Activated CD8-positive, alpha-beta memory T cell treated with anti-CD3 and anti-CD28 coated beads for 24 hours (primary cell): ENCODE data around the gene APBB2.
"Not testable (repeated sequence)": the region's sequence is repeated elsewhere in the genome, so short reads cannot be mapped to it uniquely, and the experiment has no call there.

Source experiments
- DNase-seq: peaks from one replicate; pipeline ENCODE4 v3.0.0-alpha.2; 2020

Gene APBB2

DNA sequence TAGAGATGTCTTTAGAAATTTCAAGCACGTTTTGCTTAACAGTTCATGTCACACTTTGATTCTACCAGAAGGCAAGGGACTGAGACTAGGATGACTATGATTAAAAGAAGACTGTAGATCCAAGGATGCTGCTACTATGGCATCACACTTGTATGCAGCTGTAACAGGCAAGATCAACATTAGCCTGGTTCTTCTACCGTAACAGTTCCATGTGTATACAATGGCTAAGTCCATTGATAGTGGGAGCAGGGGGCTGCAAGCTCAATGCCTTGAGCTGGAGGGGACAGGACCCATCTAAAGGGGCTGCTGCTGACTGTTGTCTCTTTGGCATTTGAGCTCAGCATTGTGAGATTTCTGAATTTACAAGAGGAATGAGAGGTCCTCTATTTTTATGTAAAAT is 212.0 kb downstream of the APBB2 start:
- DNase-seq = no peak

DNA sequence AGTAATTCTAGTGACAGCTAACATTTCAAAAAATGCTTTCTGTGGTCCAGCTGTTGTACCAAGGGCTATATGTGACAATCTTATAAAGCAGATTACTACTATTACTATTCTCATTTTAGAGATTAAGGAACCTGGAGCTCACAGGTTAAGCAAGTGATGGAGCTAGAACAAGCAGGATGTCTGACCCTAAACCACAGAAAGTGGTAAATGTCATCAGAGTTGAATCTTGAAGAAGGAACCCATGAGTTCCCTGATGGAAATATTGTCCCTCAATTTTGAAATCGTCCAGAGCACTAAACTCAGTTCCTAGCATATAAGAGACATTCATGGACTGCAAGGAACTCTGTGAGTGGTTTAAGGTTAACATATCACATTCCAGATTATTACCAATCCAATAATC is 214.0 kb downstream of the APBB2 start:
- no peak for DNase-seq

DNA sequence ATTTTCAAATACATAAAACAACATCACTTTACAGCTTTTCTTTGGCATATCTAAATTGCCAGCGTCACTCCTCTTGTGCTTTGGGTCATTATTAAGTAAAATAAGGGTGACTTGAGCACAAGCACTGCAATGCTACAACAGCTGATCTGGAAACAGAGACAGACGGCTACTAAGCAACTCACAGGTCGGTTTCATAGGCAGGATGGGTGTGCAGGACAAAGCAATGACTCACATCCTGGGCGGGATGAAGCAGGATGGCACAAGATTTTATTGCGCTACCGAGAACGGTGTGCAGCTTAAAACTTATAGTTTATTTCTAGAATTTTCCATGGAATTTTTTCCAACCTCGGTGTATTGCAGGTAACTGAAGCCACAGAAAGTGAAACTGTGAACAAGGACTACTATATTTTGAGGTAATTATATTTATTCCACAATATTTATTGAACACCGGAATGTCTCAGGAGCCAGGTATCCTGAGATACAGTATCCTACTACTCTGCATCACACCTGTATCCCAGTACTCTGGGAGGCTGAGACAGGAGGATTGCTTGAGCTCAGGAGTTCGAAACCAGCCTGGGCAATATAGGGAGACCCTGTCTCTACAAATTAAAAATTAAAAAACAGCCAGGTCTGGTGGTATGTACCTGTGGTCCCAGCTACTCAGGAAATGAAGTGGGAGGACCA is 215.5 kb downstream of the APBB2 start:
- no peak for DNase-seq

DNA sequence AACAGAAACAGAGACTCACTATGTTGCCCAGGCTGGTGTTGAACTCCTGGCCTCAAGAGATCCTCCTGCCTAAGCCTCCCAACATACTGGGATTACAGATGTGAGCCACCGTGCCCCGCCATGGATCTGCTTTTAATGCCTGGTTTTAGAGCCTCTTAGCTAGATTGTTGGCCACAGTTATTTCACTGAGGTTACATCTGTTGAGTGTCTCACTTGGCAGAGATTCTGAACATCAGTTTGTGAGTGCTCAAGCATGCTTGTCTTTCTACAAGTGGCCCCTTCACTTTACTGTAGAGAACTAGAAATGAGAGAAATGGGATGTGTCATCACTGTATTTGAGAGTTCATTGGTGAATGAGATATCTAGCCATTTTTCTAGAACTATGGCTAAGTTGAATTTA is 218.5 kb downstream of the APBB2 start:
- DNase-seq = no peak

DNA sequence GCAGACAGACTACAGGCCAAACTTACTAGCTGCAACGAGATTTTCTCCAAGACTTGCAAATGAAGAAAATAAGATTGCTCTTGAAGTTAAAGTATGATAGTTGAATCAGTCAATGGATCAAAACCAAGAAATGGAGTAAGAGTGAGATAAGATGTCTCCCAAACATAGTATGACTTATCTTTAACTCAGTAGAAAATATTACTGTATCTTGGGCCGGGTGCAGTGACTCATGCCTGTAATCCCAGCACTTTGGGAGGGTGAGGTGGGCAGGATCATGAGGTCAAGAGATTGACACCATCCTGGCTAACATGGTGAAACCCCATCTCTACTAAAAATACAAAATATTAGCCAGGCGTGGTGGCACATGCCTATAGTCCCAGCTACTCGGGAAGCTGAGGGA is 220.0 kb downstream of the APBB2 start:
- DNase-seq = not testable (repeated sequence)

DNA sequence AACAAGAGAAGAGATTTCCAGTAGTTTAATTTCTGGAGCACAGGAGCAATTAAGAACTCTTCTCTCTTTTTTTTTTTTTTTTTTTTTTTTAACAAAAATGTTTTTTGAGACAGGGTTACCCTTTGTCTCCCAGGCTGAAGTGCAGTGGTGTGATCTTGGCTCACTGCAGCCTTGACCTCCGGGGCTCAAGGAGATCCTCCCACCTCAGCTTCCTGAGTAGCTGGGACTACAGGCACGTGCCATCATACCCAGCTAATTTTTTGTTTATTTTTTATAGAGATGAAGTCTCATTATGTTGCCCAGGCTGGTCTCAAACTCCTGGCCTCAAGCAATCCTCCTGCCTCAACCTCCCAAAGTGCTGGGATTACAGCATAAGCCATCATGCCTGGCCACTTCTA is 221.0 kb downstream of the APBB2 start:
- DNase-seq = not testable (repeated sequence)

DNA sequence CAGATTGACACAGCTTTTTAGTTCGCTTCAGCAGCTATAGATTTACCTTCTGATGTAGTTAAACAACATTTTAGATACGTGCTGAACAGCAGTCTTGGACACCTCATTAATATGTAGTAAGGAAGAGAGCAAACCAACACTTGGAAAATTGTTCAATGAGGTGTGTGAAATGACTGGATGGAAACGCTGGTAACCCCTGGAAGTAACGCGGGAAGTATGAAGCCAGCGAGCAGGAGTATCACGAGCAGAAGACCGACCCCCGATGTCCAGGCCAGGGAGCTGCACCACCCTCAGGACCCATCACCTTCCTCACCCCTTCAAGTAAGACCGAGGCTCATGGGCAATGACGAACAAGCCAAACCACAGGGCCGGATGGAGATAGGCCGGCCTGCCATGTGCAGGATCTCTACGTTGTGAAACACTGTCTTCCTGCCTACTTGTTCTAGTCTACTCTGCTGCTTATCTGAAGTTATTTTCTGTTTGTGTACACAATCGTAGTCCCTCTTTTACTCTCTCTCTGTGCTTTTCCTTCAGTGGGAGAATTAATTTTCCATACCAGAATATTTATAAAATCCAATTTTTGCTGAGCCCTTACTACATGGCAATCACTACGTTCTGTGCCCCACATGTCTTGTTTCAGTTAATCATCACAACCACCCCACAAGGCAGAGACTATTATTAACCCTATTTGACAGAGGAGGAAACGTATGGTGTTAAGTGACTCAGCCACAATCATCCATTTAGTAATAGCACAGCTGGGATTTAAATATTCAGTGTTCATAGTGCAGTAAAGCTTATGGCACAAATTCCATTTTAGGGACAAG is 221.7 kb downstream of the APBB2 start:
- no peak for DNase-seq

DNA sequence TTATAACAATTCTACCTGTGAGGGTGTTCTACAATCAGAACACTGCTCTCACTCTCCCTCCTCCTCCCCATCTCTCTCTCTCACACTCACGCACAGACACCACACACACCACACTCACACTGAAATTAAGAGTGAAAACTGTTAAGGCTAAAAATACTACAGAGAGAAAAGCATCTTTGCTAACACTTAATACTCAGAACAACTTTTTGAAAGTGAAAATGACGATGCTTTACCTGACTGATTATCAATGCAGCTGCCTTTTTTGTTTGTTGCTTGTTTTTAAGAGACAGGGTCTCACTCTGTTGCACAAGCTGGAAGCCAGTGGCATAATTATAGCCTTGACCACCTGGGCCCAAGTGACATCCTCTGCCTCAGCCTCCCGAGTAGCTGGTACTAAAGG is 222.4 kb downstream of the APBB2 start:
- DNase-seq = no peak

DNA sequence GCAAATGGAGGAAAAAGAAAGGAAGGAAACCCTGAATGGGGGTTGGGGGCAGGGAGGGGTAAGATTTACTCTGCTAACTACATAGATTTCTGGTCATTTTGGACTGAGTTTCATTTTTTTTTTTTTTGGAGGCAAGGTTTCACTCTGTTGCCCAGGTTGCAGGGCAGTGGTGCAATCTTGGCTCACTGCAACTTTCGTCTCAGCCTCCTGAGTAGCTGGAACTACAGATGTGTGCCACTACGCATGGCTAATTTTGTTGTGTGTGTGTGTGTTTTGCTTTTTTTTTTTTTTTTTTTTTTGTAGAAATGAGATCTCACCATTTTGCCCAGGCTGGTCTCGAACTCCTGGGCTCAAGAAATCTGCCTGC is 223.5 kb downstream of the APBB2 start:
- DNase-seq = no peak

DNA sequence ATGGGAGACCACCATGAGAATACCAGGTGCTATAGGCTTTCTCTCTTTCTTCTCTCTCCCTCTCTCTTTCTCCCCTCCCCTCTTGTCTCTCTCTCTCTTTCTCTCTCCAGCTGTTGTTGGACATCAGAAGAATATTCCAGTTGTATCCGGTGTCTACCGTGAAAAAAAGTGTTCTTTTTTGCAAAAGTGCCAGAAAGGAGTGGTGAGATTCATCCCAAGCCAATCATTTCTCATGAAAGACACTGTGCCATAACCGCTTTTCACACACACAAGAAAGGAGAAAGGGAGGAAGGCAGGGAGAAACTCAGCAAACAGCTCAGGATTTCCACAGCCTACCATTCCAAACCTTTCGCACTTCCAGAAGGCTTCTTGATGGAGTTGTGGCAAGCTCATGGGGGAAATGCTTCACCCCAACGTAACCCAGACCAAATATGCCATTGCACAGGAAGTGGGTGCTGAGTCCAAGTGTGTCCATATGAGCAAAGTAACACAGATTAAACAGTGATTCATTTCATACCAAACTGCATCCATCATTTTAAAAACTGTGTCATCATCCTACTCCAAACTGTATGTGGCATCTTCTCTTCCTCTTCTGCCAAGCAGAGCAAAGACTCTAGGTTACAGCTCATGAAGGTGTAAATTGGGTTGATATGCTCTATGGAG is 224.0 kb downstream of the APBB2 start:
- DNase-seq = no peak

DNA sequence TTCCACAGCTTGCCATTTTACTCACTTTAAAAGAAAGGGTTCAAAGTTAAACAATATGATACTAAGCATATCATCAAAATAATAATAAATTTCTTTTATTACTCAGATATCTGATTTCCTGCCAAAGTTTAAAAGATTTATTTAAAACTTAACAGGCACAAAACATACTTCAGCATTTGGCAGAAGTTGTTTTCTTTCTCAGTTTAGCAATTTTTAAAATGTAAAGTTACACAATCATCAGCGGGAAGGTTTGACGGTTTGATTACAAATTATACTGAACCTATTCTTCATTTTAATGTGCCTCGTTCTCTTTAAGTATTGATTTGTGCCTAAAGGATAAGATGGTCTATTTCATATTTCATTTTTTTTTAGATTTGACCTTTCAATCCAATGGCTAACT is 227.2 kb downstream of the APBB2 start:
- DNase-seq = no peak

DNA sequence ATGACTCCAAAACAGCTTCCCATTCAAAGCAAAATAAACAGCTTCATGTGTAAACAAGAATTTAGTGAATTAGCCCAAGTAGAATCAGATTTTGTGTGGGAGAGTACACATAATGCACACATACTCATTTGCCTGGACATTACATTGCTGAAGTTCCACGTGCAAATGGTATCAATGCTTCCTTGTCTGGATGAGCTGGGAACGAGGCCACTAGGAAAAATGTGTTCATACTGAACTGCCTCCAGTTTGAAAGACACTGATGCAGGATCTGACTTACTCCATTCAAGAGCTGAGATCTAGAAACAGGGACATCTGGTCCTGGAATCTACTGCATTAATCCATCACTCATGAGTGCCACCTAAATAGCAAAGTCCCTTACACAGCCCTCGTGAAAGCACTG is 228.0 kb downstream of the APBB2 start:
- DNase-seq = no peak

DNA sequence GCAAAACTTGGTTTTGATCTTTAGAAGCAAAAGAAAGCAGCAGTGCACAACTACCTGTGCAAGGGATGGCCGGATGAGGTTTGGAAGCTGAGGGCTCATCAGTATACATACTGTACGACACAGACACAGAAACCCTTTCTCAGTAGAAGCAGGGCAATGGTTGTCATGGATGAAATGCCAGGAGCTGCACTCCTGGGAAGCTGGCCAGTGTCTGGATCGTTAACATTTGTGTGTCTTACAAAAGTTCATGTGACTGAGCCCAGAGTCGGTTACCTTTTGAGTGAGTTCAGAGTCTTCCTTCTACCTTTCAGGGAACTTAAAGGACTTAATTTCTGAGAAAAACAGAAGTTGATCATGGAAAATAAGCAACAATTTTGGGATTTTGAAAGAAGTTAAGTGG is 230.3 kb downstream of the APBB2 start:
- no peak for DNase-seq

DNA sequence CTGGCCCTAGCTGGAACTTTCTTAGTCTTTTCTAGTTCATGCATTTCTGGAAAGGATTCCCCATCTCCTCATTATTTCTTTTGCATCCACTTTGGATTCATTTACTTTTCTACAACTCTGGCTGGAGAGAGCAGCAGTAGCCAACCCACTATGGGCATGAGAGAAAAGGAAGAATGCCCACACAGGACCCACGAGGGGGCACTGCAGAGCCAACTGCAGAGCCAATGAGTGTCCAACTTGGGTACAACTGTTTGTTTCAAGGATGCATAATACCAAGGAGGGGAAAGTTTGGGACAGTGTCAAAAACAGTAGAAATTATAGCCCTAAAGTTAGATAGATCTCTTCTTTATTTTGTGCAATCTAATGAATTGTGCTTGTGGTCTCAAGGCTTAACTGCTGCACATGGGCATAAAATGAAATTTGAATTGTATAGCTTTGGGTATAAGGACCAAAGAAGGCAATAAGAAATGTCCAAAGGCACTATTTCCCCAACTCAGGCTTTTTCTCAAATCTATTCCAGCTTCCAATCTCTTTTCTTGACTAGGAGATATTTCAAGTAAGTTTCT is 233.9 kb downstream of the APBB2 start:
- DNase-seq = no peak

DNA sequence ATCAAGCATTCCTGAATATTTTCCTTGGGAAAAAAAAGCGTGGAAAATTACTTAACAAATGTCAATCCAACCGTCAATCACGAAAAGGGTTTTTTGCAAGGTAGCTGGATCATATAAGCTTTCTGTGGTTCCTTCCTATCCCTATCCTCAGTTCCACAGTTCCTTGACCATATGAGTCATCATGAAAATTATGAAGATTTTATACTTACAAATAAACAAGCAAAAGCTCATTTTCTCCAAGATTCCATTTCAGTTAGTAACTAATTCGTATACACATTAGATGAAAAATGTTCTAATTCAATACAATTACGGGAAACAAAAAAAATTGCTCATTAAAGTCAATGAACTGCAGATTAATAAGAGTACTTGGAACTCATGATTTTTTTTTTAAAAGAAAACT is 235.8 kb downstream of the APBB2 start:
- DNase-seq = no peak

DNA sequence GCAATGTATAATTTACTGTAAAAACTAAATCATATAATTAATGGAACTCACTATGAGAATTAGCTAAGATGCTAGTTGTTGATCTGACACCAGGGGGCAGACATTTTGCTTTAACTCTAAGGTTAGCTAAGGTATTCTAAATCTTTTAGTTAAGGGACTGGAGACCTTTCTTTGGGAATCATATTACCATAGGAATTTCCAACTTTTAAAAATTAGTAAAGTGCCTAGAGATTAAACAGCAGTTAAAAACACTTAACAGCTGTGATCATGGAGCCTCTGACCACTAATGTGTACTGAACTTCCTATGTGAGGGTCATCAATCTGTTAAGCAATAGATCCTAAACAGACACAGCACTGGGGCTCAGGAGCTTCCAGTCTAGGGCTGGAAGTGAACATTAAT is 238.0 kb downstream of the APBB2 start:
- no peak for DNase-seq

DNA sequence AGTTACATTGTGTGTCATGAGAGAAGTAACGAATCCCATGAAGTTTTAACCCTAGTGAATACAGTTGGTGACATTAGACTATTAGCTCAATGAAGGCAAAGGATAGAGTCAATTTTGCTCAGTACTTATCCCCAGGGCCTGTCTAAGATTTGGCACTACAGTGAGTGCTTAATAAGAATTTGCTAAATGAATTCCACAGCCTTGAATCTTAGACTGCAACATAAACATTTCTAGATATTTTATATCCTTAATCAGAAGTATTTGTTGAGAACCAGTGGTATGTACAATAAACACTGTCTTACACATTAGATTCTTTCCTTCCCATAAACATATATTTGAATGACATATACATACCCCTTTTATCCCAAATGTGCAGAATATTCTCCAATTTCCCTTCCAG is 241.6 kb downstream of the APBB2 start:
- no peak for DNase-seq

DNA sequence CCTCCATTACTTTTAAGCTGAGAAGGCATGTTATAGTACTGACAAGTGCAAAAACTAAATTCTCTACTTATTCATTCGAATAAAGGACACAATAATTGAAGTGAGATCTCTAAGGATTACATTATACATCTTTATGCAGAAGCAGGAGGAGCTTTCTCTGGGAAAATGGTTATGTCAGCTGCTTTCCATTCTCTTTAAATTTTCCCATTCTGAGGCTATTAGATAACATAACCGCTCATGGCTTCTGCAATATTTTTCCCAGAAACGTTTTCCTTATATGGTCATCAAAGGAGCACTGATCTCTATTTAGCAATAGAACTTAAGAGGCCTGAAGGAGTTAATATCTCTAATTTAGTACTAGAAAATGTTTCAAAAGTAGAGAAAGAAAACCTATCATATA is 243.0 kb downstream of the APBB2 start:
- DNase-seq = no peak

DNA sequence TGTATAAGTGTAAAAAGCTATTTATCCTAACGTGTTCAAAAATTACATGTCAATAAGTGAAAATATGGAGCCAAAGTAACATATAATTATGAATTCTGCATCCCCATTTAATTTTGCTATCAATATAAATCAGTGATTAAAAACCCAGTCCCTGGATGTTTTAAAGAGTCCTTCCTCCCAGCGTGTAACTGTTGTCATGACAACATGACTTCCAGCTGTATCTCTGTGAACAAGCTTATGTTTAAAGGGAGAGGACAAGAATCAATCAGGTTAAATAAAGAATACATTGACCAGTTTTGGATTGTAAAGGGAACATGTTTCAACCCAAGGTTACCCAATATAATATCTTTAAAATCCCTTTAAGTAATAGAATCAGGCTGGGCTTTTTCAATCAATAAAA is 244.8 kb downstream of the APBB2 start:
- no peak for DNase-seq

DNA sequence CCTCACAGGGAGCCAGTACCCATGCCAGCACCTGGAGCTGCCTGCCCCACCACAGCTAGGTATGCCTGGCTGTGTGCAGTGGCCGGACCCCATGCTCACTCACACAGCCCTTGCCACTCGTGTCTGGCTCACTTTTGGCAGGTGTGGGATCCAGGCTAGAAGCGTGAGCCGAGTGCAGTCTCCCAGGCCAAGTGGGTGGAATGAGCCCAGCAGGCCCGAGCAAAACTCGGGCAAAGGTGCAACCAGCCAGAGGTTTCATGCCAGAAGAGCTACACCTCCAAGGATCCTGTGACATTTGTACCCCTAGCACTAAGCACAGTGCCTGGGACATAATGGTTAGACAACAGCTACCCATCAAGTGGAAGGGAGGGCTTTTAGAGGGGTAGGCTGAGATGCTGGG is 246.8 kb downstream of the APBB2 start:
- no peak for DNase-seq

DNA sequence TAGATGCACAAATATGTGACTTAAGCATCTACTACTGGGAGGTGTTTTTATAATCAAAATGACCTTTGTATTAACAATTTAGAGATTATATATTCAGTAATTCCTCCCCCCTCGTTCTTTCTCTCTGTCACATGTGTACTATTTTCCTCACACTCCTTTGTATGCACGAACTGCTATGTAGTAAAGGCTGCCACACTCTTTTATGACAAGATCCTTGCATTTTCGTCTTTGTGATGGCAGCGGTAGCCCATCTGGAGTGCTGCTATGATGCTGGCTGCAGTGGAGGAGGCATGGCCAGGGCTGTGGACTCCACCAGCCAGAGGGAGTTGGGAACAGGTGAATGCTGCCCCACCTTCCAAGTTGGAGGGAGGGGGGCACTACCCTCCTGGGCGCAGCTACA is 248.3 kb downstream of the APBB2 start:
- no peak for DNase-seq

DNA sequence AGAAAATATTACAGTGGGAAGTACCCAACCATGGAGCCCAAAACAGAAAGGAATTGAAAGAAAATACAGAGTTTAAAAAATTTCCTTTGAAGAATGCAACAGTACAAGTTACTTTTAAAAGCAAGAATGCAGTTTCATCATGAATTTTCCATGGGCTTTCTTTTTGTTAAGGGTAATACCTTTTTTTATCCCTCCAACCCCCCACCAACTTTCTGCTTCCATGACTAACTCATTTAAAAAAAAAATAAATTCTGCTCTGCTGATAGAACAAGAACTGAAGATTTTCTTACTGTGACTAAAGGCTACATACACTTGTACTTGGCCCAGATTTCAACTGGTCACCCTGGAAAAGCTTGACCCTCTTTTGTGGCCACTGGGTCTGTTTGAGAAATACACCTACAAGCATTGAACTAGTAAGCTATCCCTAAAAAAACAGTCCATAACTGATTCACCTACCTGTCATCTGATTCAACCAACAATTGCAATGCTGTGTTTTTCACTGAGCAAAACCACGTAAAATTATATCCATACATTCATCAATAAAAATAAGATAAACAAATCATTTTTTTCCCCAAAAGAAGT is 250.4 kb downstream of the APBB2 start:
- no peak for DNase-seq

DNA sequence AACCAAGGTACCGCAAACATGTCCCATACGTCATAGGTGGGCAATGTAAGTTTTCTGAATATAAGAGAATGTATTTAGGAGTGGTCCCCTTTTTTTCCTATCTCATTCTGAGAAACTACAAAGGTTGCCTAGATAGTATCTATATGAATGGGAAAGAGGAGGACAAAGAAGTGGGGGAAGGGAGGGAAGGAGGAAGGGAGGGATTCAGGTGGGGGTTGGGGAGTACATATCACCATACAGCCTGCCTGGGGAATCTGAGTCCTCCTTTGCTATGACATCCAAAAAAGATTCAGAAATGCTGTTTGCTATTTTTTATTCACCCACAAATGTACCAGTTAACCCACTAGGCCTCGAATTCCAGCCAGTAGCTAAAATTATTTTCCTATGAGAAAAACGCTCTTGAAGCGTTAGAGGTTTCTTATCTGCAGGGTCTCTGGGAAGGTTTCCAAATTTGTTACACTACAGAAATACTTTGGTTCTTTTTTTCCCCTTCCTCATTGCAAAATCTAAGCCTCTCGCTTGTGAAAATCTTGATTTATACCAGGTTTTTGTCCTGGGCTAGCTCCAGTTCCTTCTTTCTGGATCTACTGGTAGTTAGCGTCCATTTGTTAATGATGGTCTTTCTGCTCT is 251.7 kb downstream of the APBB2 start:
- no peak for DNase-seq
